Smooth muscle cell (in vitro differentiated cells): ENCODE data around the gene COX4I1. TPM values are rescaled to one million over a fixed set of nuclear protein-coding genes. Genes with fewer than 3 reads are reported as not detected.

Experiments used
- DNase-seq: peaks from one replicate; lab custom pipeline; 2025; ENCODE audit not compliant: unreplicated experiment; lab: John Stamatoyannopoulos, UW
- H2AFZ ChIP-seq: fragments of 200-600 bp; sonication (generic); 2 replicates; pipeline ENCODE4 v1.6.0; 2016; ENCODE audit warnings: antibody characterized with exemption, low read depth, mild to moderate bottlenecking
- H3F3A ChIP-seq: fragments of 200-600 bp; sonication (generic); 2 replicates; pipeline ENCODE4 v1.6.0; 2017; ENCODE audit warnings: antibody characterized with exemption, low read depth
- H3K27ac ChIP-seq: fragments of 200-600 bp; sonication (generic); 2 replicates; pipeline ENCODE4 v1.5.1; 2016; ENCODE audit warnings: low read depth, mild to moderate bottlenecking
- H3K27me3 ChIP-seq: fragments of 200-600 bp; sonication (generic); 2 replicates; pipeline ENCODE4 v1.6.1; 2016; ENCODE audit warnings: low read depth, mild to moderate bottlenecking
- H3K36me3 ChIP-seq: fragments of 200-600 bp; sonication (generic); 2 replicates; pipeline ENCODE4 v1.5.1; 2016; ENCODE audit warnings: low read depth
- H3K4me1 ChIP-seq: fragments of 200-600 bp; sonication (generic); 2 replicates; pipeline ENCODE4 v1.5.1; 2016; ENCODE audit warnings: low read depth
- H3K4me2 ChIP-seq: fragments of 200-600 bp; sonication (generic); 2 replicates; pipeline ENCODE4 v1.6.0; 2016; ENCODE audit warnings: mild to moderate bottlenecking
- H3K4me3 ChIP-seq: fragments of 200-600 bp; sonication (generic); 2 replicates; pipeline ENCODE4 v1.5.1; 2016; ENCODE audit warnings: mild to moderate bottlenecking
- H3K79me2 ChIP-seq: fragments of 200-600 bp; sonication (generic); 2 replicates; pipeline ENCODE4 v1.6.0; 2016; ENCODE audit warnings: low read depth, mild to moderate bottlenecking
- H3K9ac ChIP-seq: fragments of 200-600 bp; sonication (generic); 2 replicates; pipeline ENCODE4 v1.6.0; 2016; ENCODE audit warnings: low read depth
- H3K9me3 ChIP-seq: fragments of 200-600 bp; sonication (generic); replicated peaks from 2 replicates; pipeline ENCODE4 v1.5.1; 2016; ENCODE audit warnings: low read depth
- H4K20me1 ChIP-seq: fragments of 200-600 bp; sonication (generic); 2 replicates; pipeline ENCODE4 v1.6.0; 2016; ENCODE audit warnings: low read depth
- CTCF ChIP-seq: fragments of 200-600 bp; sonication (generic); IDR thresholded peaks from 2 replicates; pipeline ENCODE4 v1.5.1; 2017; ENCODE audit warnings: borderline replicate concordance, mild to moderate bottlenecking, antibody characterized with exemption; ENCODE audit not compliant: insufficient read depth, poor library complexity, severe bottlenecking
- WGBS: methylation state at CpG from one replicate; pipeline ENCODE4 v1.1.7; 2016; ENCODE audit warnings: low lambda C conversion rate; 5-methylcytosine and 5-hydroxymethylcytosine counted together
- polyA plus RNA-seq: library from polyadenylated mRNA; unstranded; fragments of >200 nt; fragmentation: Nextera tagmentation; extraction: Ambion mirVana; gene quantifications from 2 replicates; pipeline ENCODE4 v1.2.1, GENCODE V29; 2016
- total RNA-seq: library from RNA; depleted of rRNA; stranded (reverse); fragments of >200 nt; gene quantifications from 2 replicates; pipeline ENCODE4 v1.2.3, GENCODE V29; 2014

Gene COX4I1
- total and polyA plus RNA-seq, 2 experiments from 2014 or later = 342 to 612 TPM

GRCh38 chr16:85847681-85848601 lies 48.4 kb downstream of the COX4I1 start:
- no peak overlapping the region for H2AFZ ChIP-seq
- TF ChIP-seq CTCF = no peak
- H3K4me3 ChIP-seq = no peak overlapping the region
- no peaks in the 10 kb centered on the region for H3K9me3 ChIP-seq
- 88% methylated on average over 39 of the region's 39 CpGs for WGBS
- no peaks in the 10 kb centered on the region for H3K79me2 ChIP-seq
- H3K4me2 ChIP-seq = no peak overlapping the region
- no peak overlapping the region for H3K27ac ChIP-seq
- peaks cover 2% of the 10 kb centered on the region for H3K27me3 ChIP-seq
- no peak for DNase-seq
- no peak overlapping the region for H3K9ac ChIP-seq
- H4K20me1 ChIP-seq = no peaks in the 10 kb centered on the region
- no peaks in the 10 kb centered on the region for H3F3A ChIP-seq
- no peaks in the 10 kb centered on the region for H3K4me1 ChIP-seq
- no peaks in the 10 kb centered on the region for H3K36me3 ChIP-seq

- H3K79me2 ChIP-seq = no peaks in the 10 kb centered on the region
- H3K4me2 ChIP-seq = no peak overlapping the region
- H3K4me1 ChIP-seq = no peaks in the 10 kb centered on the region
- H2AFZ ChIP-seq = no peak overlapping the region
- H3K4me3 ChIP-seq = no peak overlapping the region
- TF ChIP-seq CTCF = no peak
- no peaks in the 10 kb centered on the region for H3F3A ChIP-seq
- 60% methylated on average over 9 of the region's 9 CpGs for WGBS
- H3K27me3 ChIP-seq = no peaks in the 10 kb centered on the region
- DNase-seq = no peak
- H3K9ac ChIP-seq = no peak overlapping the region
- no peaks in the 10 kb centered on the region for H3K9me3 ChIP-seq
- H4K20me1 ChIP-seq = no peaks in the 10 kb centered on the region
- no peaks in the 10 kb centered on the region for H3K36me3 ChIP-seq
- H3K27ac ChIP-seq = no peak overlapping the region
Measured at GRCh38 chr16:85848986-85849385, 49.5 kb downstream of the COX4I1 start.

GRCh38 chr16:85849388-85849787 lies 49.9 kb downstream of the COX4I1 start:
- Histone ChIP-seq H3K27me3 (no peaks in the 10 kb centered on the region), H3K4me3 (no peak overlapping the region), H3F3A (no peaks in the 10 kb centered on the region), H3K9ac (no peak overlapping the region), H3K27ac (no peak overlapping the region), H3K79me2 (no peaks in the 10 kb centered on the region), H3K4me1 (no peaks in the 10 kb centered on the region), H3K4me2 (no peak overlapping the region), H3K9me3 (no peaks in the 10 kb centered on the region), H2AFZ (no peak overlapping the region), H3K36me3 (no peaks in the 10 kb centered on the region), H4K20me1 (no peaks in the 10 kb centered on the region)
- DNase-seq = no peak
- no peak for TF ChIP-seq CTCF
- WGBS = 90% methylated on average over 8 of the region's 8 CpGs

GRCh38 chr16:85850344-85850880 lies 50.9 kb downstream of the COX4I1 start:
- no peak for DNase-seq
- Histone ChIP-seq H3K4me1 (no peaks in the 10 kb centered on the region), H3K4me2 (no peak overlapping the region), H3F3A (no peaks in the 10 kb centered on the region), H3K79me2 (no peaks in the 10 kb centered on the region), H4K20me1 (no peaks in the 10 kb centered on the region), H2AFZ (no peak overlapping the region), H3K4me3 (no peak overlapping the region), H3K9me3 (no peaks in the 10 kb centered on the region), H3K9ac (no peak overlapping the region), H3K27me3 (no peaks in the 10 kb centered on the region), H3K36me3 (no peaks in the 10 kb centered on the region), H3K27ac (no peak overlapping the region)
- 69% methylated on average over 5 of the region's 5 CpGs for WGBS
- no peak for TF ChIP-seq CTCF
